HG03066 (cell line): ENCODE results near the gene HSD17B3.
"Not testable (repeated sequence)": the region's sequence is repeated elsewhere in the genome, so short reads cannot be mapped to it uniquely, and the experiment has no call there.

Experiments
- ATAC-seq: cut with Tn5 transposase; IDR thresholded peaks from one replicate; pipeline ENCODE4 v1.9.1; 2021; ENCODE audit warnings: low read depth; ENCODE audit not compliant: unreplicated experiment

The HSD17B3 gene

DNA sequence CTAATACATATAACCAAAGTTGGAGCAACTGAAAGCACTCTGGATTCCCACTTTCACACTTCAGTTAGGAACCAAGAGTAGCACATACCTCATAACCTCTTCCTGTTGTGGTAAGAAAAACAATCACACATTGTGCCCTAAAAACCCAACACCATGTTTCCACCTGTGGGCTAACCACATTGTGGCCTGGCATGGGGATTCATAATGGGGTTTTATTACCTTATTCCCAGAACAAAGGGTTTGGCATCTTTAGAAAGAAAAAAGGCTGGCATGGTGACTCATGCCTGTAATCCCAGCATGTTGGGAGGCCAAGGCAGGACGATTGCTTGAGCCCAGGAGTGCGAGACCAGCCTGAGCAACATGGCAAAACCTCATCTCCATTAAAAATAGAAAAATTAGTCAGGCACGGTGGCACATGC, 60.6 kb downstream of the HSD17B3 start:
- no peak for ATAC-seq

DNA sequence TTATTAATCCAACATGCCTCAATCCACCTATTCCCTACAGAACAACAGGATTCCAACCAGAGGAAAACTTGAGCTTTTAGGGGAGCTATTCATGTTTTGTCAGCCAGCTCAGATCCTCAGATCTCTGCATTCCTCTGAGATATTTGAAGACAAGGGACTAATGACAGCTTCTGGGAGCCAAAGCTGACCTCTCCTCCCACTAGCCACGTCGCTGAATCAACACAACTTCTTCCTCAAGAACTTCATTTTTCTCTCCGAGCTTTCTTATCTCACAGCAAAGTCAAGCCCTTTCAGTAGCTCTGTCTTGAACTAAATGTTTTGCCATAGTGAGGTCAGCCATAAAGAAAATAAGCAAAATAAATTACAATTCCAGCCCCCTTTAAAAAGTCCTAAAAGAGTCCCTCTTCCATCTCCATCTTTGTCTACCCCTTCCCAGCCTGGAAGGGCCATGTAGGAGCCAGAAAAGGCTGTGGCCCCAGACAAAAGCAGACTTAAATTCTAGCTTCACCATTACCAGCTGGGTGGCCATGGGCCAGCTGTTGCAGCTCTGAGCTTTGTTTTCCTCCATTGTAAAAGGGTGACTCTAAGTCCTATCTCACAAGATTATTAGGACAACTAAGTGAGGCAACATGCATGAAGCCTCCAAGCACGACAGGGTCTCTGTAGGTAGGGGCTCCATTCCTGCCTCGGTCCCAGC, 65.0 kb downstream of the HSD17B3 start:
- no peak for ATAC-seq

DNA sequence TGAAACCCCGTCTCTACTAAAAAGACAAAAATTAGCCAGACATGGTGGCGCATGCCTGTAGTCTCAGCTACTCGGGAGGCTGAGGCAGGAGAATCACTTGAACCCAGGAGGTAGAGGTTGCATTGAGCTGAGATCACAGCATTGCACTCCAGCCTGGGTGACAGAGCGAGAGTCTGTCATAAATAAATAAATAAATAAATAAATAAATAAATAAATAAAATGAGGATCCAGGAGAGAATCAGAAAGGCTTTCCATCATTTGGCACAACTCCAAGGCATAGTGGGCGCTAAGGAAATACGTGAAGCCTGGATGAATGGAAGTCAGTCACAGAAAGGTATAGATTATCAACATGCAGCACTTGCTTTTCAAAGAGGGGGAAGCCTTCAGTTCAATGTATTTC, 65.6 kb downstream of the HSD17B3 start:
- ATAC-seq: not testable (repeated sequence)

DNA sequence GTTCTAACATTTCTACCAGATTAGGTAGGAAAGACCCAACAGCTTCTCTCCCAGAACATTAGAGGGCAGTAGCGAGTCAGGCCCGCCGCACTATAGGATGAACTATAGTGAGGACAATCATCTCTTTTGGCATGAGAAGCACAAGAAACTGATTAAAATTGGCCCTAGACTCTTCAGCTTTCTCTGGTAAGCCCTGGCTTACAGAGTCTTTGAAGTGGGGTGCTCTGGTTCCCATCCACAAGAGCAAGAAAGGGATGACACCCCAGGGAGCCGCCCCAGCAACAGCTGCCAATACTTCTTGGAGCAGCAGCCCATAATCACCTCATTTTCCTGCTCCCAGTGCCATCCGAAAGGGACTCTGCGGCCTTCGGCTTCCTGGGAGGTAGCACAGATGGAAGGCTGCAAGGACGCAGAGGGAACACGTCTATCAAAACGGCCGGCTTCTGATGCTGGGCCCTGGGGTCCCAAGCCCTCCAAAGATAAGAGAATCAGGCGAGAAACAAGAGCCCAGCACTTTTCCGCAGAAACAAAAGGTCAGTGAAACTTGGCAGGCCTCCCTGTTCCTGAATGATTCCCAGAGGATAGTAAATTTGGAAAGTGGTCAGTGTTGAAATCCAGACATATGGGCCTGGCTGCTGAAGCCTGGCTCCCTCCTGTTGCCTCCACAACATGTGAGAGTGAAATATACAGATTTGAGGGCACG, 69.3 kb downstream of the HSD17B3 start:
- no peak for ATAC-seq

DNA sequence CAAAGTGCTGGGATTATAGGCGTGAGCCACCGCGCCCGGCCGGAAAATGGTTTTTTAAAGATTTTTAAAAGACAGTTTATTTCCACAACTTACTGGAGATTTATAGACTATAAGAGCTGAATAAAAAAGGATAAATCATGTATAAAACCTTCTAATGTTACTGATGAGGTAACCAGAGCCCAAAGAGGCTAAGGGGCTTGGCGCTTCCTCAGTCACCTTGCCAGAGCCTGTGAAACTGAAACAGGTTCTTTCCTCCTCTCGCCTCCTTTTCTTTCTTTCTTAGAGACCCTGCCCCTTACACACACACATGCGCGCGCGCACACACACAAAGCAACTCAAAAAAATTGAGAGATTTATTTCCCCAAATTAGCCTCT, 69.8 kb downstream of the HSD17B3 start:
- no peak for ATAC-seq

DNA sequence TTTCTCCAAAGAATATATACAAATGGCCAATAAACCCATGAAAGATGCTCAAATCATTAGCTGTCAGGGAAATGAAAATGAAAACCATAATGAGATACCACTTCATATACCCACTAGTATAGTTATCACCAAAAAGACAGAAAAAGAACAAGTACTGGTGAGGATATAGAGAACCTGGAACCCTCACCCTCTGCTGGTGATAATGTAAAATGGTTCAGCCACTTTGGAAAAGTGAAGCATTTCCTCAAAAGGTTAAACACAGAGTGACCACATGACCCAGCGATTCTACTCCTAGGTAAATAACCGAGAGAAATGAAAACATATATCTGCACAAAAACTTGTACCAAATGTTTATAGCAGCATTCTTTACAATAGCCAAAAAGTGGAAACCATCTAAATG, 72.0 kb downstream of the HSD17B3 start:
- ATAC-seq: no peak

DNA sequence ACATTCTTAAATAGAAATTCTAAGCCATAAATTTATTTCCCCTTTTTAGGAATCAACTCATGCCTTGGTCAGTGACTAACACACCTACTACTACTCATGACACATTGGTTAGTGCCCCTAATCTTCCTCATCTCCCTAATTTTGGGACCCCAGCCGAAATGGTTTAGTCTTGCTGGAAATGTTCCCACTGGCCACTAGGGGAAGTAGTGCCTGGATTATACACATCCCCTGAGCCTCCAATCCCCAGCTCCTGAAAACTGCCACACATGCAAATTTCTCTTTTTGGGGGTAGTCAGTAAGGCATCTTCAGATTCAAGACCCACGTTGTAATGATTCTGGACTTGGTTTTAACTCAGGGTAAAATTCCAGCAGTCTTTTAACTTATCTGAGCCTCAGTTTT, 79.8 kb downstream of the HSD17B3 start:
- ATAC-seq: no peak

DNA sequence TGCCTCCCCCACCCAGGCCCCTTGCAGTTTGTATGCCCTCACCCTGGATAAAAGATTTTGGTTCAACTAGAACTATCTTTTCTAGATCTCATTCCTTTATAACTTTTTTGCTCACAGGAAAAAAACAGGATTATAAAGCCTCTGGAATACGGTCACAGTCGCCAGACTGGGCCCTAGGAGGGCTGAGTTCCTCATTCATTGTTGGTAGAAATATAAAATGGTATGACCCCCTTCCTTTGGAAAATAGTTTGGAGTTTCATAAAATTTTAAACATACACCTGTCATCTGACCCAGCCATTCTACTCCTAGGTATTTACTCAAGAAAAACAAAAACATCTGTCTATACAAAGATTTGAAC, 82.1 kb downstream of the HSD17B3 start:
- ATAC-seq: no peak

DNA sequence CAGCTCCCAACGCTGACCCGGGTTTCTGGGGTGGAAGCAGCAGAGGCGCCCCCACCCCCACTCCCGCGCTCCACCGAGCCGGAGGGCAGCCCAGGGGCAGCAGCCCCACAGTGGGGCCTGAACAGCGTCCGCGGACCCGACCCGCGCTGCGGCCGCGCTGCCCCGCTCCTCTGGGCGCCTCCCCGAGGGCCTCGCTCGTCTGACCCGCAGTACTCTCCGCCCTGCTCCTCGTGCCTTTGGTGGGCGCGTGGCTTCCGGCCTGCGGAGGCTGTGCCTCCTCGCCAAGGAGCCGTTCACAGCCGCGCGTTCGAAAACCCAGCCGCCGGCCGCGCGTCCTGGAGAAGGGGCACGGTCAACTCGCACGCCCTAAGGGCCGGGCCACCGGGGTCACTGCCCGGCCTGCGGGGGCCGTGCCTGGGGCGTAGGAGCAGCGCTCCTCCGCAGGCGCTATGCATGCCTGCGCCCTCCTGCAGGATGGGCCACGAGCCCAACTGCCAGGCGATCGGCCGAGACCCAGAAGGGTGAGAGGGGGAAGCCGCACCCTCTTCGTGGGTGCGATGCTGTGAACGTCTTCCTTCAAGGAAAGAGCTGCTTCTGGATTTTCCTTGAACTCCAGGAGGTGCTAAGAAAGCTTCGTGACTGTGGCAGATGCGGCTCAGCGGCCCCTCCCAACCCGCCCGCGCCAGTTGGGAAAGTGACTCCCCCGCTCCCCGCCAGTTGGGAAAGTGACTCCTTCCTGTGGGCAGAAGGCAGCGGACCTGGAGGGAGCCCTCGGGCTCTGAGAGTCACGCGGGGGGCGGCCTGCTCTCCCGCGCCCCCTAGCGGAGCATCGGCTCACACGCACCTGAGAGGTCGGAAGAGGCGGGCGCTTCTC, 82.7 kb downstream of the HSD17B3 start:
- no peak for ATAC-seq

DNA sequence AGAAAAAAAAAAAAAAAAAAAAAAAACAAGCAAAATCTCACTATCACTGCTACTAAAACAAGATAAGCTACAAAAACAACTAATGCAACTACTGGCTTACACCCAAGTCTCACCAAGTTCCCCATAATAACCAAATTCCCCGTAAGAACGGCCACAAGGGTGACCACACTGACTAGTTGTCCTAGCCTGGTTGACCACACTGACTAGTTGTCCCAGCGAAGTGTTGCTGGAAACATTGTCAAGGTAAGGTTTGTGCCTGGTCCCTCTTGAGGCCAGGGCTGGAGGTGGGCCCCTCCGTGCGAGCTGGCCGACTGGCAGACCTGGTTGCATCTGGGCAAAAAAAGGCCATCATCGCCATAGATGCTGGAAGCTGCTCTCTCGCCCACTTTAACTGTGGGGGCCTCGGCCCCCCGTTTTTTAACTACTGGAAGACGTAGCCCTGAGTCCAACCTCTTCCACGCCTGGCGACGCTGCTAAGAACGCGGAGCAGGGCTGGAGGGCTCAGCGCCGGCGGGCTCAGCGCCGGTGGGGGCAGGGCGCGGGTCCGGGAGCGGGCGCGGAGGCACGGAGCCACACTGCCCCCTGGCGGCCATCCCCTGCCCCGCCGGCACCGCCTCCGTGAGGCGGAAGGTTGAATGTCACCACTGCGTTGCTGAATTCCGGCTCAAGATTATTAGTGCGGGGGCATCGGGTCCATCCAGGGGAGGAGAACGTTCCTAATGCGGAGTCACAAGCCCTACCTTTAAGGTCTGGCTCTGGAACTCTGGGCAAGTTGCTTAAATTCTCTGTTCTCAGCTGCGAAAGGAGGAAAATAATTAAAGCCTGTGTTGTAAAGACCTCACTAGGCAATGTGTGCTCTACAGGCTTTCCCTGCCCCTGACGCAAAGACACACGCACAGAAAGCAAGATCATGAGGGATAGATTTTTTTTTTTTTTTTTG, 84.0 kb downstream of the HSD17B3 start:
- ATAC-seq: no peak

DNA sequence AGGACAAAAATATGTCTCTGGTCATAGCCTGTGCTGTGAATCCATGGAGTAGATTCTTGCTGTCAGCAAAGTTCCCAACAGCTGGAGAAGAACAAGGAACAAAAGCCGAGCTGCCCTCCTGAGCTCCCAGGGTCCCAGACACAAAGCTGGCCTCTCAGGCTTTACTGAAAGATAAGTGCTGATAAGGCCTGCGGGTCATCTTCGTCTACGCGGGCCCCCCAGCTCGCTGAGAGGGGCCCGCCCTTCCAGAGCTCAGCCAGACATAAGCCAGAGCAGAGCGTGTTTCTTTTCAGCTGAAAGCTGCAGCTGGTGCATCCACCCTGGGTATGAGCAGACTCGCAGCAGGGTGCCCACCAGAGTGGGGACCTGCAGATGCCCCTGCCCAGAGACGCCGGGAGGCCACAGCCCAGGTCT, 84.7 kb downstream of the HSD17B3 start:
- no peak for ATAC-seq

DNA sequence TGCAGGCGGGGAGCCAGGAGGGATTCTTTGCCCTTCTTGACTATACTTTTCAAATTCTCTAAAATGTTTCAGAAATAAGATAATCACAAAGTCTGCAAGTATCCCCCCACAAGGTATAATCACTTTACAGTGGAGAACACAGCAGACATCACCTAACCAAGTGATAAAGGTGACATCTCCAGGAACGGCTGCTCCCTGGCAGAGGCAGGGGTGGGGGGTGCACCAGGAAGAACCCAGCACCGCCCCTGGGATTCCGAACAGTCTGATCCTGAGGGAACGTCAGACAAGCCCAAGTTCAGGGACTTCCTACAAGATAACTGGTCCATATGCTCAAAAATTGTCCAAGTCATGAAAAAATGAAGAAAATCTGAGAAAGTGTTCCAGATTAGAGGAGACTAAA, 85.4 kb downstream of the HSD17B3 start:
- no peak for ATAC-seq

DNA sequence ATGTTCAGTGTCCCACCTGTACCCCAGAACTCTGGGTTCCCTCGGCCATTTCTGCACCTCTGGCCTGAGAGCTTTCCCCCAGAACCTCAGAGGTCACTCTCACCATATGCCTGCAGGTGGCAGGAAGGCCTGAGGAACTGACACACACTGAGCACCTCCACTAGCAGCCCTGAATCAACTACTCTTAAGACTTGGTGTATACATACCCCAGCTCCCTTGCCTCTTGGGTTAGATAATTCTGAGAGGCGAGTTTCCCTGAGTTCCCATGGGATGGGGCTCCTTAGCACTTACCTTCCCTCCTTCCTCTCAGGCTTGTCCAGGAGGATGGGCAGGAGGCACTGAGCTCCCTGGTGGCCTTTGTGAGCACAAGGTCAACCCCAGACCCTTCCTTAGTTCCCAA, 86.1 kb downstream of the HSD17B3 start:
- no peak for ATAC-seq

DNA sequence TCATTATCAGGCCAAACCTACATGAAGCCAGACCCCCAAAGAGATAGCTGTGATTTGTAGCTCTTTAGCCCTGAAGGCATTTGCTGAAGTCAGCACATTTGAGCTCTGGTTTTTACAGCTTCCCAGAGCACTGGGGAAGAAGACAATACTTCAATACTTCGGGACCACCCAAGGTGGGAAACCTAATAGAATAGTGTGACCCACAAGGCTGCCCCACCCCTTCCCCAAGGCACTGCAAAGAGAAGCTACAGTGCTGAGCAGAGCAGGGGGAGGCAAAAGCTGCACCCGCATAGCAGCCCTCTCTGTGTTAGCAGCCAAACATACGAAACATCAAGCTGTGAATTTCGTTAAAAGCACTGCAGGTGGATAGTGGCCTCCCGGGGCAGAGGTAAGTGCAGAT, 87.3 kb downstream of the HSD17B3 start:
- ATAC-seq: no peak

DNA sequence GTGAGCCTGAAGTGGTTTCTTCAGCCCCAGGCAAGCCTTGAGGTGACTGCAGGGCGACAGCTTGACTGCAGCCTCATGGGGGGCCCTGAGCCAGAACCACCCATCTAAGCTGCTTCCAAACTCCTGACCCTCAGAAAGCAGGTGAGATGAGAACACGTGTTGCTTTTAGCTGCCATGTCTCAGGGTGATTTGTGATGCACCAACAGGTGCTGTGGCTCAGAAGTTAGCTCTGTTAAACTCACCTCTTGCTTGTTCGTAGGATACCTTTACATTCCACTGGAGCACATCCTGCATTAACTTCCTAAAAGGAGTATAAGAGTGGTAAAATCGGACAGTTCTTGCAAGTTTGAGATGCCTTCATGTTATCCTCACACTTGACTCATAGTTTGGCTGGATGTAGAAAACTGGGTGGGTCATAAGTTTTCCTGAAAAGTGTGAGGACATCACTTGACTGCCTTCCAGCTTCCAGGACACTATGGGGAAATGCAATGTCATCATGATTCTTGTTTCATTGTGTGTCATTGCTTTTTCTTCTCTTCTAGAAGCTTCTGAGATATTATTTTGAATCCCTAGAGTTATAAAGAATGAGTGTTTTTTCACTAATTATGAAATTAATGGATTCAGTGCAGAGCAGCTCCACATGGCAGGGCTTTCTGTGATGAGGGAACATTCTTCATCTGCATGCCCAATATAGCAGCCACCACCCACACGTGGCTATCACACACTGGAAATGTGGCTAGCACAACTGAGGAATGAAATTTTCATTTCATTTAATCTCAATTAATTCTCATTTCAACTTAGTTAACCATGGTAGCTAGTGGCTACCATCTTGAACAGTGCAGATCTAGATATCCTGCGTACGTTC, 92.3 kb downstream of the HSD17B3 start:
- ATAC-seq: no peak

DNA sequence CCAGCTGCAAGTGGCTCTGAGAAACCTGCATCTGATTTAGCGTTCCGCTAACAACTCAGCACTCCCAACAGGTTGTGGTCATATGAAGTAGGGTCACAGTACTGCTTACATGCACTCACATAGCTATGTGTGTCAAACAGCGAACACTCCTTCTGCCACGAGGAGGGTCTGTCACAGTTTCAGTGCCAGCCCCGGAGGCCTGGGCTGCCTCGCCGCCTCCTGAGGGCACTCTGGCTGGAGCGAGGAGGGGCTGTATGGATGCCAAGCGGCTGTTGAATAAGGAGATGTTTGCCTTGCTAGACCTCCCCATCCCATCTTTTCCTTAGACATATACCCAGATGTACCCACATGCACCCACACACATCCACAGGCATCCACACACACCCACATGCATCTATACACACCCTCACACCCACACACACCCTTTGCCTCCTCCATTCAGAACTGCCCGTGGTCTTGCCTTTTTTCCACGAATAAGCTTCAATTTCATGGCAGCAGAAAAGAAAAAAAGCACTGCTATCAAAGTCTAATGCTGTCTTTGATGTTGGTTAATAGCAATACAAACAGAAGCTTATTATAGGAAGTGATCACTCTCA, 95.7 kb downstream of the HSD17B3 start:
- no peak for ATAC-seq

DNA sequence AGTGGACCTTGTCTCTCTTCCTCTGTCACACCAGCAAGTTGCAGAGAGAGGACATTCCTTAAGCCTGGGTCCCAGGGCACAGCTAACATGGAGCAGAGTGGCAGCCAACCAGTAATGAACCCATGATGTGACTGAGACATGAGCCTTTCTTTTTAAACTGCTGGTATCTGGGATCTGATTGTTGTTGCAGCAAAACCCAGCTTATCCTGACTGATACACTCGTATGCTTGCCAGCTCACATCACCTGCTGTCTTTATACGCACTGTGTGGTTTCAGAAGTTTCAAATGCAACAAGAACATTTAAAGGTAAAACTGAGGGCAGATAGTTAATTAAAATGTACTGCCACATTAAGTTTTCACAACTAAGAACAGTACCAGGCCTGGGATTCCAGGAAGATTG, 97.1 kb downstream of the HSD17B3 start:
- ATAC-seq: no peak

DNA sequence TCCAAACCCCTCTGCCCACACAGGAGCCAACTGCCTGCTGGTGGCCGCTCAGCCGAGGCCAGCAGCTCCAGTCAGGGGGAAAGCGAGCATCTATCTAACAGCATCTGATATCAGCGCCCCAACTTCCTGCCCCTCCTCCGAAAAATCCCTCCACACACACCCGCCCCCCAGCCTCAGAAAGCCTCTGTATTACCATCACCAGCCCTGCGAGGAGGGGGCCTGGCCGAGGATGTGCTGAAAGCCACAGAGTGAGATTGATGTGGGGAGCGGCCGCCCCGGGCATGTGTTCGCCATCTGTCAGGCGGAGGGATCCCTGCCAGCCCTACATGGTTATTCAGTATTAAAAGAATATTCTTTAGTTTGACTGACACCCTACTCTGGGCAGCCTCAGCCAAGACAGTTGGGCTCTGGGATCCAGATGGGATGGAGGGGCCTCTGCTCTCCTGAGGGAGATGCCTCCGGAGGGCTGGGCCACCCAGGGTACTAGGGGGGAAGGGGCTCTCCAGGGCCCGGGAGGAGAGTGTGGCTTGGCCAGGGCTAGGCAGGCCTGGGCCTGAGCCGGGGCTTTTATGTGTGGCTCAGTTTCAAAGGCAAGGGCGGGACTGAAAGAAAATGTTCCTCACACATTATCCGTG, 98.0 kb downstream of the HSD17B3 start:
- no peak for ATAC-seq
